GM21381 (cell line): ENCODE results near the gene ATXN3L.

Experiments used
- ATAC-seq: cut with Tn5 transposase; IDR thresholded peaks from one replicate; pipeline ENCODE4 v1.9.1; 2021; ENCODE audit warnings: mild to moderate bottlenecking, moderate library complexity; ENCODE audit not compliant: unreplicated experiment

The ATXN3L gene

DNA sequence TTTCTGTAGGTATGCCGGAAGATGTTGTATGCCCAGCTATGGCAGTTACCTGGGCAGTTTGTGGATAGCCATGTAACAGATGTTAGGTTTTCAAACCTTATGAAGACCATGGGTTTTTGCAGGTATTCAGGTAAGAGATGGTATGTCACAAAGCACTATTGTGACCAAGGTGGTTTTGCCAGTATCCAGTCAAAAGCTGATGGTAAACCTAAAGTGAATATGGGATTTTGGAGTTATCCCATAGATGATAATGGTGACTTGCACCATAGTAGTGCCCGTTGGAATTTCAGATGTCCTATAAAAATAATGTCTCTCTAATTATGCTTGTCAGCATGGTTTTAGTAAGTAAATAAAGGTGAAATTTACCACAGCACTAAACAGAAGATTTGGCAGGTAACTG lies at the start of gene ATXN3L:
ATXN3L (minus strand) TSS at position 101 of the 400 bp plus-strand sequence. CDS start 119 bp downstream, outside the sequence.
- no peak for ATAC-seq

DNA sequence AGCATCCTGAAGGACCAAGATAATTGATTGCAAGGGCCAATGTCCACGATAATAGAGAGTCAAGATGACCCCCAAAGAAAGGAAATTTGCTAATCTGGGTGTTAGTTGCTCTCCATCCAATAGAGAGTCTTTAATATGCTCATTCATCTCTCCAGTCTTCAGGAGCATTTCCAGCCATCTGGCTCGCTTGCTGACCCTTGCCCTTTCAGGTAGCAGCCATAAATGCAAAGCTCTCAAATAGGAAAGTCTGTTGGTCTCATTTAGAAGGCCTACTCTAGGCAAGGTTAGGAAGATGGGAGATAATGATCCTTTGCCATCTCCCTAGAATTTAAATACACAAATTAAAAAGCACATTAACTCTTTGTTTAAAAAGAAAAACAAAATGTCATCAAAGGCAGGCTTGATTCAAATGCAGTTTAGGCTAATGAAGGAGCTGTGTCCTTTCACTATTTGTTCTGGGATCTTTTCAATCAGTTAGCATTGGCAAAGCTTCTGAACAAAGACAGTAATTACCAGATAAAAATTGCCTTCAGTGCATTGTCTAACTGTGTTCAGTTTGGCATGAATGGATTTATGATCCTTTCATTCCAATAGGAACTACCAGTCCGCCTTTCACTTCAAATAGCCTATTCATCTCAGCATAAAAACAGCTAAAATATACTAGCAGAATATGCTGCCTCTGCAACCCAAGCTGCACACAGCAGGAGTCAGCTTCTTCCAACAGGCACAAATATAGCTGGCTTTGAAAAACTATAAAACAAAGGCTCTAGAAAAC lies 49.6 kb upstream of the ATXN3L start:
- no peak for ATAC-seq

DNA sequence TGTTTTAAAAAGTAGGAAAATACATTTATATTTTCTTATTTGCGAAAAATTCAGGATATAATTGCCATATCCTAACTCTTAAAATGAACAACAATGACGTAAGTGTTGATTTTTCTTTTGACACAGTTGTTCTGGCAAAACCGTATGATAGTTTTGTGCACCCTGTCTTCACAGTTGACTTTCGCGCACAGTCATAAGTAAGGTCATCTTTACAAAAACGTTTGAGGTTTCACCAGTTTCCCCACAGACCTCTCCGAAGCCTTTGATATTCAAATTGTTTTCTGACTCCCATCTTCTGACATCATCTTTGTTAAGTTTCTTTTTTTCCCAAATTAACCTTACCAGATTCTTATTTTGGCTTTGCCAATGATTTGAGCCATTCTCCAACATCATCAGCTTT lies 48.1 kb upstream of the ATXN3L start:
- ATAC-seq = no peak

DNA sequence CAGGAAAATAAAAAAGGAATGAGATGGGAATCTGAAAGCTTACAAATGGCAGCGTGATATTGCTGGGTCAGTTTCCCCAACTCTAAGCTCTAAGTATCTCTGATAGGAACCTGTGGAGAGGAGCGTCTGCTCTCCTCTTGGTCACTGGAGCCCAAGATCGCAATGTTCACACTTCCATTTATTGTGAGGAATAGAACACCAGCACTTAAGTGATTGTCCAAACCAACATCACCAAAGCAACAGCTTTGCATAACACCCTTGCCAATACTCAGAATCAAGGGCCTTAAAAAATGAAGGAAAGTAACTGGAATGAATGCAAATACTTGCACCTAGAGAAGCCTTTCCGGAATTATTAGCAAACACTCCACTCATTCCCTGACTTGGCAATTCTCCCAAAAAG lies 46.8 kb upstream of the ATXN3L start:
- no peak for ATAC-seq

DNA sequence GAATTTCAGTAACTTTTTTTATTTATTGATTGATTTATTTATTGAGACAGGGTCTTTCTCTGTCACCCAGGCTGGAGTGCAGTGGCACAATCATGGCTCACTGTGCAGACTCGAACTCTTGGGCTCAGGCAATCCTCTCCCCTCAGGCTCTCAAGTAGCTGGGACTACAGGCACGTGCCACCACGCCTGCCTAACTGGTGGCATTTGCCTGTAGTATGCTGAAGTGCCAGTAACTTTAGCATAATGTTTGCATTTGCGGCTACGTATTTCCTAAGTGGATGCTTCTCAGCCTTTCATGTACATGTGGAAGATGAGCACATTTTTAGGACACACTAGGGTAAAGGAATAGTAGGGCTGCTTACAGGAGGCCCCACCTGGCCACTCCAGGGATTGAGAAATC lies 45.3 kb upstream of the ATXN3L start:
- no peak for ATAC-seq

DNA sequence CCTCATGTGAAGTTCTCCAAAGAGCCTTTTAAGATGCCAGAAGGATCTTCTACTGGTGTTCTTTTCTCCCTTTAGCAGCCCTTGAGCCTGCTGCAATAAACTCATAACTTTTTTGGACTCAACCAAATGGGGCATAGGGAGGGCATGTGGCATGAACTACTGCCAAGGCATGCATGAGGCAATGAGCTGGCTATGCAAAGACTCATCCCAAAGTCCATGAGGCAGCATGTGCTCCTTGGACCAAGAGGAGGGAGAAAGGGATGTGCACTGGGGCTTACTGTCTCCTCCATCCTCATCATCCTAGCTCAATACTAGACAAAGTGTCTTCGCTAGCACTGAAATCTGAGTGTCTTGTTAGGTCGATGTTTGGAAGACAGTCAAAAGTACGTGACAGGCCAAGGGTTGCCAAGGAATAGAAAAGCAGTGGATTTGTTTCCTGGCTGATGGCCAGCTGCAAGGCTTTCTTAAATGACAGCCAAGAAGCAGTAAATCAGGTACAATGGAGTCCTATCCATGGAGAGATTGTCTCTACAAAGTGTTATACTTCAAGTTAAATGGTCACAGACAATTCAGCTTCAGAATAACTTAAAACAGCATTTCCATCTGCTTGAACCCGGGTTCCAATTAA lies 44.5 kb upstream of the ATXN3L start:
- ATAC-seq = no peak

DNA sequence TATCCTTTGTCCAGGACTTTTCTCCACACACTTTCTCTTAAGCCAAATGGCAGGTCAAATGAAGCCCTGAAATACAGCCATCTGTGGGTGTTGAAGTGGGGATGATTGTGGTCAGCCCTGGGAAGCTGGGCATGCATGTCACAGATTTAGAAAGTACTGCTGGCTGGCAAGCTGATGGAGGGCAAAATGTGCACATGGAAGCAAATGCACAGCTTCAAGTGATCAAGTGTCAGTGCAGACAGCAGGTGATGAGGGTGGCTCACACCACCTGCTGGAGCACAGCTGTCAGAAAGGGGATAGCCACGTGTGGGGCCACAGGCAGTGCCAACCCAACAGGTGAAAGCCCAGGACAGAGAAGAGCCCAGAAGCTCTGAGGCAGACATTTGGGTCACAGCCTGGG lies 40.3 kb upstream of the ATXN3L start:
- ATAC-seq = no peak

DNA sequence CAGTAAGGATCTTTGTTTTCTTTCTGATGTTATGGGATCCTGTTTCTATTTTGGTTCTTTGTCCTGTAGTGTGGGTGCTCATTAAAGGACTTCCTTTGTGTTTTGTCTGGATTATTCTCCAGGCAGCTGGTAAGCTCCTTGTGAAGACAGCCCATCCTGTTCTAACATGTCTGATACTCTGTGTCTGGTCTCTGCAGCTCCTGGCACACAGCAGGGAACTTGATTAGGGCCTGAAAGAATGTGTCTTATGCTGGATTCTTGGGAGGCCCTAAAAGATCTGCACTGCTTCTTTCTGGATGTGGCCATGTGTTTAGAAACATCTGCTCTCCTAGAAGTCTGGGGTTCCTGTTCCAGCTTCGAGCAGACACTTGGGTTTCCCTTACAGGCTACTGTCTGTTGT lies 38.1 kb upstream of the ATXN3L start:
- ATAC-seq = no peak

DNA sequence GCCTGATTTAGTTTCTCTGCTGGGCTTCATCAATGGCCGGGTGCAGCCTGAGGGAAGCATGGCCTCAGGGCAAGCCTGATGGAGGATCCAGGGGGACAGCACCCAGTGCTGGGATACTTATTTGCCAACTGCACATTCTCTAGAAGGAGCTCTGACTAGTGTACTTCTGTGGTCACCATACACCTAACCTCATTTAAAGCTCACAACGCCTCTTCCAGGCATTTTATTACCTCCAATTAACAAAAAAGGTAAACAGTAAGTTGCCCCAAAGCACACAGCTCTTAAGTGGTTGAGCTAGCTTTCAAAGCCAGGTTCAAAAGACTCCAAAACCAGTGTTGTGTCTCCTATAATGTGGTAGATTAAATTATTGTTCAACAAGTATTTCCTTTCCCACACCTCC lies 26.8 kb upstream of the ATXN3L start:
- ATAC-seq = no peak

DNA sequence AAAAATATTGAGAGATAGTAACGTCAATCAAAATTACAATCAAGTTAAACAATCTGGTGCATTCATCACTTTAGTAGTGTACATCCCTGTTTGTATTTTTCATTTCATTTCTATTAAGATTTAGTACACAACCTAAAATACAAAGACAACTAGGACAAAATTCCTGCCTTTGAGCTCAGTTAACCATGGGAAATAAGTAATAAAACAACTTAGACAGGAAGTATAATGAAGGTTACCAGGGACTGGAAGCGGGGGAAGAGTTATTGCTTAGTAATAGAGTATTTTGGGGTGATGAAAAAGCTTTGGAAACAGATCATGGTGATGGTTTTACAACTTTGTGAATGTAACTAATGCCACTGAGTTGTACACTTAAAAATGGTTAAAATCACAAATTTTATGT lies 25.6 kb upstream of the ATXN3L start:
- ATAC-seq = no peak

DNA sequence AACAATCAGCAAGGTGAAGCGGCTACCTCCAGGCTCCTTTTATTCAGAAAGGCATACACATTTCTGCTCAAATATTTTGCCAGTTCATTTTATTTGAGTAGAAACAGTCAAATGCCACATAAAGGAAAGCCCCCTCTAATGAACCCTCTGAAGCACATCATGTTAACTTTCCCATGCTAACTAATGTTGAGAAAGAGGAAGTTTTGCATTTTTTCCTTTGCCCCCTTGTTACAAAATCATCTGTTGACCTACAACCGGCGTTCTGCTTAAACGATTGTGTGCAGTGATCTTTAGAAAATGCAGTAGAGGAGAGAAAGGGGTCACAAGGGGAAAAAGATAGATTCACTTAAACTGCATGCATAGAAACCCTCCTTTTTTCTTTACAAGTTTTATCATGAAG lies 25.2 kb upstream of the ATXN3L start:
- no peak for ATAC-seq

DNA sequence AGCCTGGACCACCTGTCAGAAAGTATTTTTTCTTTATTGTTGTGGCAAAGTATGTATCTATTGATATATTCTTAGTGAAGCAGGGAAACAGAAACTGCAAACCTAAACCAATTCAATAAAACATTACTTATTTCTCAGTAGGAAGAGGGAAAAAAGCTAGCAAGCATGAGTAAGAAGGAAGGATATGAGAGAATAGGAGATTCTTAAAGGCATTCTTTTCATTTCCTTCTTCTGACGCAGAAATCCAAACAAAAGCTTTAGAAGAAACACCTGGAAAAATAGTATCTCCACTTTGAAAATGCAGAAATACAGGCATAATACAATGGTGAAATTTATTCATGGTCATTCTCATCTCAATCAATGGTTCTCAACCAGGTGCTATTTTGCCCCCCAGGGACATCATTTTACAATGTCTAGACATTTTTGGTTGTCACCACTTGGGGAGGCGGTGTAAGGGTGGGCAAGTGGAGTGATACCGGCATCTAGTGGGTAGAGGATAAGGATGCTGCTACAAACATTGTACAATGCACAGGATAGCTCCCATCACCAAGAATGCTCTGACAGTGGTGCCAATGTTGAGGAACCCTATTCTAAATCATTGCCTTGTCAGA lies 21.7 kb upstream of the ATXN3L start:
- no peak for ATAC-seq

DNA sequence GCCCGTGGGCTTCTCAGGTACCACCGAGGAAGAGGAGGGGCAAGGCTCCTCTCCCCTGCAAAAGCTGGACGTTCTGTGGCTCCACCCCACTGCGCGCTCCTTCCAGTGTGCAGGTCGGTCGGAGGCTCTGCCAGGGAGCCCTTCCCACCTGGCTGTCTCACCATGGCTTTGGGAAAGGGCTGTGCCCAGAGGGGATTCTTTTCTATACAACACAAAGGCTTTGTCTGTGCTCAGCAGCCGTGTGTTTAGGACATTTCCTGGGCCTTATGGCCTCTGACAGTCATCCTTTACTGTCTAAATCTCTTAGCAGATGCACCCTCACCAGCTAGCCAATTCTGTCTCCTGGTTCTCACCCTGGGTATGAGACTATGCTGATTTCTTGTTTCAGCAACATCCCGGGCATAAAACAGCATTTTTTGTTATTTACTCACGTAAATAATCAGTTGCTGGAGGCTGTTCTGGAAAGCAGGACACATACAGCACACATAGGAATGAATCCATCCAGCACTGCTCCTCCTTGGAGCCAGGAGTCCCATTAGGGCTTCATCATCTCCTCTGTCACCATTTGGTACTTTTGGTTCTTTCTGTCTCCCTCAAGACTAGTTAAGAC lies 20.4 kb upstream of the ATXN3L start:
- ATAC-seq = no peak

DNA sequence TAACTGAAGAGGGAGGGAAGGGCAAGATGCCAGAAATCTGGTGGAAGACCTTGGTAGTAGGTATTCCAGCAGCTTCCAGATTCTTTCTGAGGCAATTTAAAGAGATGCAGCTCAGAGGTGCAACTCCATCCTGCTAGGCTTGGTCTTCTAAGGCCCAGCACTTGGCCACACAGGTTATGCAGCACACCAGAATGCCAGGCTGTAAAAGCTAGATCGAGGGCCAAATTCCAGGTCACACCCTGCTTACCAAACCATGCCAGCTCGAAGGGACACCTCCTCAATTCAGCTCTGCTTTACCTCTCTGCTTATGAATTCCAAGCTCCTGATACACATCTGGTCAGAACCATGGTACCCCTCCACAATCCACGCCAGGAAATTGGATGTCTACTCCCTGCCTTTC lies 19.8 kb upstream of the ATXN3L start:
- ATAC-seq = no peak

DNA sequence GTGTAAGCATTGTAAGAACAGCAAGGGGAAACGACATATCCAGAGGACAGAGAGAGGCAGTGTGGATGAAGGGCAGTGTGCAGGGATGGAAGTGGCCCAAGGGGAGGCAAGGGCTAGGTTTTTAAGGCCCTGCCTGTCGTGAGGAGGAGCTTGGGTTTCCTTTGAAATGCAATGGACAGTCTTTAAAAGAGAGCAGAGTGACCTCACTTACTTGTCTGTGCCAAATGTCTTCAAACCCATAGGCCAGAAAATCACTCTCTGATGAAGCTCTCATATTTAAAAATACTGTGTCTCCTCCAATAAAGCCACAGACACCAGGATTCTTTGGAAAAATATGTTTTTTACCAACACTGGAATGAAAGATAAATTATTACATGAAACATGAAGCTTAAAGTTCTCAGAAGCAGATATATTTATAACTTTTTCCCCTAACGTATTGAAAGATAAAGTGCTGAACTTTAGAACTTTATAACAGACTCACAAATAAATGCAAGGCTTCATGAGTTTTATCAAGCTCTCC lies 19.2 kb upstream of the ATXN3L start:
- no peak for ATAC-seq

DNA sequence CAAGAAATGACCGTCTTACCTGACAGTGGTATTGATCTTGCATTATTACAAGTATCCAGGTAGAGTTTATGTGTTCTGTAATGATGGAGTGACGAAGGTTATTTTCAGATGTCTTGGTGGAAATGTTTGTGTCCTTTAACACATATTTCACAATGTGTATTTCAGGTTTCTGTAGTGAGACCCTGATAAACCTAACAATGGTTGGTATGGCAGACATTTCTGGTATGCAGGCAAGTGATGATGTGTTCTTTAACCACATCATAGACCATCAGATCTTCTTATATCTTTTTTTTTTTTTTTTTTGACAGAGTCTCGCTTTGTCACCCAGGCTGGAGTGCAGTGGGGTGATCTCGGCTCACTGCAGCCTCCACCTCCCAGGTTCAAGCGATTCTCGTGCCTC lies 14.6 kb upstream of the ATXN3L start:
- no peak for ATAC-seq

DNA sequence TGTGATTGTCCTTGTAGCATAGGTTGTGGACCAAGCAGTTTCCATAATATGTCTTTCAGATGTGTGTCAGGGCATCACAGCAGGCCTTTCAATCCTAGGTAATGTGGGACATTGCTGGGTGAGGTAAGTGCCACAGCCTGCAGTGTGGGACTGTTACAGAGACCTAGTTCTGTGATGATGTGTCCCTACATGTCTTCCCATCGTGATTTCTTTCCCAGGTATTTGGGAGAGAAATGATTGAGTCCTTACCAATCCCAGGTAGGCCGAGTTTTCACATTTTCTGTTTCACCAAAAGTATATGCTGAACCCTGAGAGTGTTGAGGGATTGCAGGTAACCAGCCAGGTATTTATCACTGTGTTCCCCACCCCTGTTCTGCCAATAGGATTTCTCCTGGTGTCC lies 10.6 kb upstream of the ATXN3L start:
- no peak for ATAC-seq

DNA sequence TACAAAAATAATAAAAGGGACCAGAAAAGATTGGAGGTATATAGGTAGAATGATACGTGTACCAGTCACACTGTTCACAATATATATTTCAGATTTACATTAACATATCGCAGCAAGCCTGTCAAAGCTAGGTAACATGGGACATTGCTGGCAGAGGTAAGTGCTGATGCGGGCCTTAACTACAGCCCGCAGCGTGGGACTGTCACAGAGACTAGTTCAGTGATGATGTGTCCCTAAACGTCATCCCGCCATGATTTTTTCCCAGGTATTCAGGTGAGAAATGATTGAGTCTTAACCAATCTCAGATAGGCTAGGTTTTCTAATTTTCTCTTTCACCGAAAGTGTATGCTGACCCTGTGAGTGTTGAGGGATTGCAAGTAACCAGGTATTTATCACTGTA lies 7.8 kb upstream of the ATXN3L start:
- no peak for ATAC-seq

DNA sequence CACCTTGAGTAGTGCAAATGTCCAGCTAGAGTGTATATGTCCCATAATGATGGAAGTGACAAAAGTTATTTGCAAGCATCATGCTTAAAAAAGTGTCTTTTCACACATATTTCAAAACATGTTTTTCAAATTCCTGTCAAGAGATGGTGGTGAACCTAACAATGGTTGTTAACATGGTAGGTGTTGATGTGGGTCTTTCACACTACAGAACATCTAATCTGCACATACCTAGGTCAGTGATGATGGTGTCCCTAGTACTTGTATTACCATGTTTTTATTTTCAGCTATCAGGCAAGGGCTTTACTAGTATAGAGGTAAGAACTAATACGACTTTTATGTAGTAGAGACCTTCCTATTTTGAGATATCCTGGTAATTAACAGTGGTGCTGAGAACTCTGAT lies 3.4 kb upstream of the ATXN3L start:
- no peak for ATAC-seq

DNA sequence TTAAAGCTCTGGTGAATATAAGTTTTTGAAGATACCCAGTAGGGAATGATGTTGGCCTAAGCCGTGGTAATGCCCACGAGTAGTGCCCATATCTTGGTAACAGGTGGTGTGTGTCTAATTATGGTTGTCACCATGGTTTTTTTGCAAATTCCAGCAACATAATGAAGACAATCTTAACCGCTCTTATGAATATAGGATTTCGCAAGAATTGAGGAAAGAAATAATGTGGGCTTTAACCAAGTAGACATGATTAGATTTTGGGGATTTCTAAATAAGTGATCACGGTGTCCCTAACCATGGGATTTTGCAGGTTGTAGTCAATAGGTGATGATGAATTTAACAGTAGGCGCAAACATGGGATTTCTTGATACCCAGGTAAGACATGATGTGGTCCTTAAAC lies 2.5 kb downstream of the ATXN3L start:
- no peak for ATAC-seq

DNA sequence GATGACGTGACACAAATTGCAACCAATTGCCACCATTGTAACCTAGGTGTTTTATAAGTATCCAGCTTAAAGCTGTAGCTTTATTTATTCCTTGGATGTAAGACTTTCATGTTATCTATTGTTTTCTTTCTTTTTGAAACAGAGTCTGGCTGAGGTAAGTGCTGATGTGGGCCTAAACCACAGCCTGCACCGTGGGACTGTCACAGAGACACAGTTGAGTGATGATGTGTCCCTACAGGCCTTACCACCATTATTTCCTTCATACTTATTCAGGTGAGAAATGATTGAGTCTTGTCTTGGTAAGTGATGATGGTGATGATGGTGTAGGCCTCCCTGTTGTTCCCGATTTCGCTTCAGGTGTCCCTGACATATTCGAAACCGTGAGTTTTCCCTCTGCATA lies 8.3 kb downstream of the ATXN3L start:
- ATAC-seq = no peak

DNA sequence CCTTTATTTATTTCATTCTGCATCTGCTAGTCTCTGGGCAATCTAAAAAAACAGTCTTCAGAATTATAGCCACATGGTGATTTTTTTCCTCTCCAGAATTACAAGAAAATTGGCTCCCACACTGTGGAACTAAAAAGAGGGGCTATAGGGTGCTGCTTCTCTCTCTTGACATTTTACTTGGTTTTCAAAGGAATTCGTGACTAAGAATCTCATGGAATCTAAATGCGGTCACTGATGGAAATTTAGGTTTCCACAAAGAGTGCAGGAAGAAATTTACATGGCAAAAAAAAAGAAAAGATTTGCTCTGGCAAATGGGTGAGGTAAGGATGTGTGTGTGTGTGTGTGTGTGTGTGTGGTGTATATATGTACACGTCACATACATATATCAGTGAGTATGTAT lies 10.2 kb downstream of the ATXN3L start:
- no peak for ATAC-seq
